Right ventricle myocardium superior (tissue), 1 donor: ENCODE results near the gene IPMK. TPM values are rescaled to one million over a fixed set of nuclear protein-coding genes. Genes with fewer than 3 reads are reported as not detected.
"Not testable (repeated sequence)": the region's sequence is repeated elsewhere in the genome, so short reads cannot be mapped to it uniquely, and the experiment has no call there.

Experiments used
- ATAC-seq: fragments of 200-7000 bp; cut with Tn5 transposase; one replicate; pipeline ENCODE4 v1.9.1; 2020; ENCODE audit warnings: mild to moderate bottlenecking; ENCODE audit not compliant: poor library complexity
- DNase-seq: peaks from one replicate; pipeline ENCODE4 v3.0.0-alpha.2; 2020
- intact Hi-C: fragments of 100-400 bp; cut with DNase I; formaldehyde crosslinking; loops from one replicate; pipeline ENCODE4 v1.11.2; 2022
- total RNA-seq: library from RNA; stranded (reverse); fragmentation: NEBNext Ultra II Directional; extraction: Animal tissue kit (Norgen Biotek cat#: 25700); gene quantifications from one replicate; pipeline ENCODE4 v1.2.1, GENCODE V29; 2021
- donor health status: DM: no; HTN: yes; CAD: no; lungs with severe emphysema.

The IPMK gene
- total RNA-seq, 1 donor from 2014 or later, result 2.1 TPM

- ATAC-seq (no peak), DNase-seq (no peak)
- intact Hi-C loops, result no loop called here
Observed at GRCh38 chr10:58241346-58241745, 26.3 kb downstream of the IPMK start.

- ATAC-seq (no peak), DNase-seq (no peak)
- intact Hi-C loops, result no loop called here
Observed at GRCh38 chr10:58240531-58240930, 27.2 kb downstream of the IPMK start.

- no peak for DNase-seq
Observed at GRCh38 chr10:58239561-58240169, 28.0 kb downstream of the IPMK start.

GRCh38 chr10:58237014-58237834, 30.5 kb downstream of the IPMK start:
- no peak for DNase-seq
- intact Hi-C loops, result no loop called here
- ATAC-seq, result no peak

More at GRCh38 chr10:58239561-58240169, 28.0 kb downstream of the IPMK start:
- intact Hi-C loops, result no loop called here
- ATAC-seq, result no peak

- DNase-seq, intact Hi-C loops, ATAC-seq: not testable (repeated sequence)
Observed at GRCh38 chr10:58229856-58230255, 37.8 kb downstream of the IPMK start.

- intact Hi-C loops, result no loop called here
- ATAC-seq, result no peak
- no peak for DNase-seq
Observed at GRCh38 chr10:58225654-58226053, 42.0 kb downstream of the IPMK start.

GRCh38 chr10:58220769-58221451, 46.8 kb downstream of the IPMK start:
- DNase-seq (no peak), ATAC-seq (no peak)
- intact Hi-C loops, result no loop called here

- peak; percentile 48 for ATAC-seq
- intact Hi-C loops, result no loop called here
- DNase-seq, result no peak
Observed at GRCh38 chr10:58219875-58220274, 47.8 kb downstream of the IPMK start.

- ATAC-seq, result no peak
- no peak for DNase-seq
- intact Hi-C loops, result no loop called here
Observed at GRCh38 chr10:58217612-58218011, 50.1 kb downstream of the IPMK start.

GRCh38 chr10:58212622-58213021, 55.1 kb downstream of the IPMK start:
- intact Hi-C loops, result no loop called here
- ATAC-seq (no peak), DNase-seq (no peak)

- DNase-seq, result no peak
- intact Hi-C loops, result no loop called here
- peak; percentile 10 for ATAC-seq
Observed at GRCh38 chr10:58210160-58210559, 57.5 kb downstream of the IPMK start.

GRCh38 chr10:58209669-58210068, 58.0 kb downstream of the IPMK start:
- DNase-seq, result peak; percentile 65
- ATAC-seq, result peak; percentile 86
- intact Hi-C loops, result no loop called here

GRCh38 chr10:58206251-58206650, 61.4 kb downstream of the IPMK start:
- intact Hi-C loops, result no loop called here
- no peak for ATAC-seq
- no peak for DNase-seq

GRCh38 chr10:58201704-58202103, 66.0 kb downstream of the IPMK start:
- DNase-seq, result no peak
- no peak for ATAC-seq
- intact Hi-C loops, result no loop called here

- ATAC-seq (peak; percentile 38), DNase-seq (no peak)
- intact Hi-C loops, result no loop called here
Observed at GRCh38 chr10:58189269-58189668, 78.4 kb downstream of the IPMK start.

- intact Hi-C loops, result no loop called here
- ATAC-seq (no peak), DNase-seq (no peak)
Observed at GRCh38 chr10:58184120-58184670, 83.5 kb downstream of the IPMK start.

GRCh38 chr10:58180666-58181065, 87.0 kb downstream of the IPMK start:
- intact Hi-C loops, result no loop called here
- ATAC-seq, result no peak
- DNase-seq, result no peak

- DNase-seq (no peak), ATAC-seq (no peak)
- intact Hi-C loops, result loop anchor here (5.0 kb wide), 1 partner anchor 113 kb away; no protein-coding TSS in a partner anchor
Observed at GRCh38 chr10:58179238-58179637, 88.5 kb downstream of the IPMK start.

- intact Hi-C loops, result loop anchor here (5.0 kb wide), 1 partner anchor 113 kb away; no protein-coding TSS in a partner anchor
- no peak for DNase-seq
- ATAC-seq, result no peak
Observed at GRCh38 chr10:58178811-58179210, 88.9 kb downstream of the IPMK start.
